OCI-LY1 (cell line): ENCODE results near the gene NAALAD2.
A peak's percentile ranks its signal among the peaks of the same experiment; 100 is the strongest.
"Not testable (repeated sequence)": the region's sequence is repeated elsewhere in the genome, so short reads cannot be mapped to it uniquely, and the experiment has no call there.

Experiments used
- H2AFZ ChIP-seq: fragments of 200-600 bp; sonication (generic), shearing (Covaris generic); 2 replicates; pipeline ENCODE4 v1.6.0; 2014; ENCODE audit warnings: antibody characterized with exemption, mild to moderate bottlenecking, low read length
- H3F3A ChIP-seq: fragments of 200-600 bp; sonication (generic), shearing (Covaris generic); 2 replicates; pipeline ENCODE4 v1.6.0; 2014; ENCODE audit warnings: mild to moderate bottlenecking, antibody characterized with exemption, low read length, moderate library complexity; ENCODE audit not compliant: insufficient read depth
- H3K27ac ChIP-seq: fragments of 200-600 bp; sonication (generic); 2 replicates; pipeline ENCODE4 v1.5.1; 2014; ENCODE audit warnings: low read length, mixed run types, mild to moderate bottlenecking, low read depth; ENCODE audit not compliant: poor library complexity, severe bottlenecking
- H3K27me3 ChIP-seq: fragments of 200-600 bp; sonication (generic); 2 replicates; pipeline ENCODE4 v1.6.0; 2014; ENCODE audit warnings: antibody characterized with exemption, mild to moderate bottlenecking, low read length, moderate library complexity; ENCODE audit not compliant: insufficient read depth
- H3K36me3 ChIP-seq: fragments of 200-600 bp; sonication (generic); 2 replicates; pipeline ENCODE4 v1.6.1; 2014; ENCODE audit warnings: mild to moderate bottlenecking, antibody characterized with exemption, low read length, moderate library complexity, mixed read lengths; ENCODE audit not compliant: insufficient read depth
- H3K4me1 ChIP-seq: fragments of 200-600 bp; sonication (generic); 2 replicates; pipeline ENCODE4 v1.5.1; 2014; ENCODE audit warnings: mild to moderate bottlenecking, low read length, moderate library complexity; ENCODE audit not compliant: insufficient read depth, severe bottlenecking
- H3K4me2 ChIP-seq: fragments of 200-600 bp; sonication (generic), shearing (Covaris generic); 2 replicates; pipeline ENCODE4 v1.6.1; 2014; ENCODE audit warnings: low read length
- H3K4me3 ChIP-seq: fragments of 200-600 bp; sonication (generic); 2 replicates; pipeline ENCODE4 v1.5.1; 2014; ENCODE audit warnings: low read length, low read depth, mild to moderate bottlenecking, mixed read lengths; ENCODE audit not compliant: poor library complexity, severe bottlenecking
- H3K79me2 ChIP-seq: fragments of 200-600 bp; shearing (Covaris generic); 2 replicates; pipeline ENCODE4 v1.6.1; 2016; ENCODE audit warnings: mixed run types, low read length, mixed read lengths; ENCODE audit not compliant: insufficient read depth
- H3K9ac ChIP-seq: fragments of 200-600 bp; sonication (generic), shearing (Covaris generic); 2 replicates; pipeline ENCODE4 v1.6.1; 2014; ENCODE audit warnings: mild to moderate bottlenecking, low read length, mixed read lengths
- H3K9me2 ChIP-seq: fragments of 200-600 bp; sonication (generic), shearing (Covaris generic); 2 replicates; pipeline ENCODE4 v1.6.1; 2014; ENCODE audit warnings: low read depth, mild to moderate bottlenecking, low read length, mixed read lengths
- H3K9me3 ChIP-seq: fragments of 200-600 bp; shearing (Covaris generic); 2 replicates; pipeline ENCODE4 v1.6.1; 2014; ENCODE audit warnings: low read length, mixed read lengths
- H4K20me1 ChIP-seq: fragments of 200-600 bp; sonication (generic), shearing (Covaris generic); 2 replicates; pipeline ENCODE4 v1.6.0; 2016; ENCODE audit warnings: mild to moderate bottlenecking, low read length; ENCODE audit not compliant: insufficient read depth
- CTCF ChIP-seq: fragments of 200-600 bp; sonication (generic), shearing (Covaris generic); IDR thresholded peaks from 2 replicates; pipeline ENCODE4 v1.5.1; 2017; ENCODE audit warnings: mild to moderate bottlenecking, antibody characterized with exemption, low read length, moderate library complexity, mixed read lengths
- EZH2 ChIP-seq: fragments of 200-600 bp; sonication (generic), shearing (Covaris generic); IDR thresholded peaks from 2 replicates; pipeline ENCODE4 v1.8.0; 2017; ENCODE audit warnings: borderline replicate concordance, mixed run types, mild to moderate bottlenecking, antibody characterized with exemption, low read length, moderate library complexity, mixed read lengths

Gene NAALAD2

GRCh38 chr11:90202342-90202741, 67.9 kb downstream of the NAALAD2 start:
- Histone ChIP-seq H3K36me3 (peaks cover 84% of the 10 kb centered on the region), H3K9ac (no peak overlapping the region), H3K4me1 (no peaks in the 10 kb centered on the region), H3K4me3 (no peak overlapping the region), H3K79me2 (no peaks in the 10 kb centered on the region), H3F3A (no peaks in the 10 kb centered on the region), H3K4me2 (no peak overlapping the region), H2AFZ (no peak overlapping the region), H4K20me1 (no peaks in the 10 kb centered on the region), H3K9me2 (no peaks in the 10 kb centered on the region), H3K27me3 (no peaks in the 10 kb centered on the region), H3K9me3 (no peaks in the 10 kb centered on the region), H3K27ac (no peak overlapping the region)
- TF ChIP-seq CTCF = no peak
- TF ChIP-seq EZH2 = no peak

GRCh38 chr11:90204407-90204806, 69.9 kb downstream of the NAALAD2 start:
- Histone ChIP-seq H3K9ac (no peak overlapping the region), H3K4me2 (no peak overlapping the region), H2AFZ (no peak overlapping the region), H3K27ac (no peak overlapping the region), H3K27me3 (no peaks in the 10 kb centered on the region), H3K9me2 (no peaks in the 10 kb centered on the region), H3F3A (no peaks in the 10 kb centered on the region), H3K9me3 (no peaks in the 10 kb centered on the region), H4K20me1 (no peaks in the 10 kb centered on the region), H3K4me3 (no peak overlapping the region), H3K4me1 (no peaks in the 10 kb centered on the region), H3K36me3 (peaks cover 85% of the 10 kb centered on the region), H3K79me2 (no peaks in the 10 kb centered on the region)
- no peak for TF ChIP-seq EZH2

- H3K9ac ChIP-seq = no peak overlapping the region
- H3K4me2 ChIP-seq = no peak overlapping the region
- H3F3A ChIP-seq = no peaks in the 10 kb centered on the region
- no peaks in the 10 kb centered on the region for H3K9me3 ChIP-seq
- TF ChIP-seq CTCF (peak; percentile 88), EZH2 (no peak)
- no peaks in the 10 kb centered on the region for H3K9me2 ChIP-seq
- no peak overlapping the region for H3K4me3 ChIP-seq
- no peaks in the 10 kb centered on the region for H3K27me3 ChIP-seq
- H3K27ac ChIP-seq = no peak overlapping the region
- H4K20me1 ChIP-seq = no peaks in the 10 kb centered on the region
- no peaks in the 10 kb centered on the region for H3K4me1 ChIP-seq
- no peaks in the 10 kb centered on the region for H3K79me2 ChIP-seq
- peaks cover 88% of the 10 kb centered on the region for H3K36me3 ChIP-seq
- no peak overlapping the region for H2AFZ ChIP-seq
Observed at GRCh38 chr11:90204832-90205646, 70.6 kb downstream of the NAALAD2 start.

- H3K27me3 ChIP-seq, H2AFZ ChIP-seq, H4K20me1 ChIP-seq, H3K9me3 ChIP-seq, H3K4me1 ChIP-seq, H3K9me2 ChIP-seq, H3K4me3 ChIP-seq, H3F3A ChIP-seq, H3K4me2 ChIP-seq, H3K9ac ChIP-seq, H3K79me2 ChIP-seq, H3K27ac ChIP-seq: not testable (repeated sequence)
- peaks cover 92% of the 10 kb centered on the region for H3K36me3 ChIP-seq
Observed at GRCh38 chr11:90207992-90208391, 73.5 kb downstream of the NAALAD2 start.
